Mesodermal cell (in vitro differentiated cells): ENCODE measurements around the gene RAP2B.

ENCODE experiments used
- H3K27ac ChIP-seq: 2 replicates; pipeline ENCODE4 v1.7.0; 2013; ENCODE audit warnings: mild to moderate bottlenecking, low read depth, low read length, moderate library complexity; ENCODE audit not compliant: severe bottlenecking
- H3K36me3 ChIP-seq: 2 replicates; pipeline ENCODE4 v1.7.1; 2013; ENCODE audit warnings: mild to moderate bottlenecking, low read length, moderate library complexity; ENCODE audit not compliant: control insufficient read depth, insufficient read depth
- H3K4me1 ChIP-seq: one replicate; pipeline ENCODE4 v1.7.1; 2013; ENCODE audit warnings: mild to moderate bottlenecking, low read length; ENCODE audit not compliant: insufficient read depth, control insufficient read depth, poor library complexity, severe bottlenecking
- H3K4me3 ChIP-seq: 2 replicates; pipeline ENCODE4 v1.7.0; 2013; ENCODE audit warnings: low read length, control low read depth, mild to moderate bottlenecking; ENCODE audit not compliant: insufficient read depth, poor library complexity, severe bottlenecking; ENCODE audit errors: extremely low read depth
- H3K9me3 ChIP-seq: 2 replicates; pipeline ENCODE4 v1.7.1; 2013; ENCODE audit warnings: mild to moderate bottlenecking, low read length, moderate library complexity; ENCODE audit not compliant: control insufficient read depth
- WGBS, 2 experiments: methylation state at CpG; one replicate each; pipeline ENCODE4 v1.1.5; 2013; ENCODE audit warnings: missing lambda C conversion rate in 2 of 2; ENCODE audit not compliant: insufficient coverage in 2 of 2; 5-methylcytosine and 5-hydroxymethylcytosine counted together

The RAP2B gene

DNA sequence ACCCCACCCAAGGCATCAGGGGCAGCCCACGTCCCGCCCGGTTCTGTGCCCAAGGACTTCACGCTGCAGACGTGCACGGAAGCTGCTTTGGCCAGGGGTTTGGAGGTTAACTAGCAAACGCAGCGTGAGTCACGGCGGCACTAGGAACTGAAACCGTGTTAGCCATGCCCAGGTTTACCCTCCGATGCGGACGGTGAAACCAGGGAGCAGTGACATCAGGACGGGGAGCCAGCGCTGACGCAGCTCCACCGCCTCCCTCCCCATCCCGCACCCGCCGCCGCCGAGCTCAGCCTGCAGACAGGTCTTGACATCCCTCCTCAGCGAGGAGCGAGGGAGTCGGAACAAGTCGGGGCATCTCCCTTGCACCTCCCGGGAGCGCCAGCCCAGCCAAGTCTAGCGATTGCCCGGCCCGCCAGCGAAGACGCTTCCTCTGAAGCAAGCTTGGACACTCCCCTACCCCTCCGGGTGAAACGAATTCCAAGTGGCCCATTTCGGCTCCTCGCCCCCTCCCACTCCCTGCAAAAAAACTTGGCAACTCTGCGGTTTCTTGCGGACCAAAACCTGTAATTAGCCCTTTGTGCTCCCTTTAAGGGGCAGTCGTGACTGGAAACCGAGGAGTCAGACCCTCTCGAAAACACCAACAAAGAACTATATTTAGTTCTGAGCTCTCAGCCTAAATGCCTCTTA lies 1.4 kb upstream of the RAP2B start:
- H3K4me1 ChIP-seq = peaks cover 3% of the 10 kb centered on the region
- peak overlapping the region; percentile 97 for H3K27ac ChIP-seq
- peaks cover 10% of the 10 kb centered on the region for H3K36me3 ChIP-seq
- H3K4me3 ChIP-seq = peak overlapping the region; percentile 98
- WGBS, 2 experiments = 0% methylated on average over 35 to 38 of the region's 43 CpGs
- no peaks in the 10 kb centered on the region for H3K9me3 ChIP-seq

DNA sequence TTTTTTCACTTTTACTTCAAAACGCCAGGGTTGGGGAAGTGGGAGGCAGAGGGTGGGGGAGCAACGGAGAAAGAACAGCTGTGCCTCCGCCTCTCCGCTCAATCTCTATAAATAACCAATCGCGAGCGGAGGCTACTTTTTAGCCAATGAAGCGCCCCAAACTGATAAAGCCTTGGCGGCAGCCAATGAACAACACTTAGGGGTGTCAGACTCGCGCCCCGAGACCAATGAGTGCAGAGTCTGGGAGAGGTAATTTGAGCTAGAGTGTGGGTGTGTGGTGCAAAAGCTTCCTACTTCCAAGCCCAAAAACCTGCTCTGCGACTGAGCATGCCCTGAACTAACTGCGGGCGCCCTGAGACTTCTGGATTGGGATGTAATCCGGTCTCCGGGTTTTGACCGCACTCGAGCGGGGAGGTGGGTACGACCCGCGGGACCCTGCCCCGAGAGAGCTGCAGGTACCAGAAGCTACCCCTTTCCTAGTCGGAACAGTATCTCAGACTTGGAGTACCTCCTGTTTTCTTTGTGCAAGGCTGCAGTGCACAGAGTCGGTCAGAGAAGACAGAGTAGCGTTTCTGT lies 800 bp upstream of the RAP2B start:
- peak overlapping the region; percentile 97 for H3K27ac ChIP-seq
- H3K4me3 ChIP-seq = peak overlapping the region; percentile 98
- H3K4me1 ChIP-seq = peaks cover 9% of the 10 kb centered on the region
- 0% methylated on average over 12 to 18 of the region's 27 CpGs for WGBS, 2 experiments
- H3K9me3 ChIP-seq = no peaks in the 10 kb centered on the region
- peaks cover 14% of the 10 kb centered on the region for H3K36me3 ChIP-seq

DNA sequence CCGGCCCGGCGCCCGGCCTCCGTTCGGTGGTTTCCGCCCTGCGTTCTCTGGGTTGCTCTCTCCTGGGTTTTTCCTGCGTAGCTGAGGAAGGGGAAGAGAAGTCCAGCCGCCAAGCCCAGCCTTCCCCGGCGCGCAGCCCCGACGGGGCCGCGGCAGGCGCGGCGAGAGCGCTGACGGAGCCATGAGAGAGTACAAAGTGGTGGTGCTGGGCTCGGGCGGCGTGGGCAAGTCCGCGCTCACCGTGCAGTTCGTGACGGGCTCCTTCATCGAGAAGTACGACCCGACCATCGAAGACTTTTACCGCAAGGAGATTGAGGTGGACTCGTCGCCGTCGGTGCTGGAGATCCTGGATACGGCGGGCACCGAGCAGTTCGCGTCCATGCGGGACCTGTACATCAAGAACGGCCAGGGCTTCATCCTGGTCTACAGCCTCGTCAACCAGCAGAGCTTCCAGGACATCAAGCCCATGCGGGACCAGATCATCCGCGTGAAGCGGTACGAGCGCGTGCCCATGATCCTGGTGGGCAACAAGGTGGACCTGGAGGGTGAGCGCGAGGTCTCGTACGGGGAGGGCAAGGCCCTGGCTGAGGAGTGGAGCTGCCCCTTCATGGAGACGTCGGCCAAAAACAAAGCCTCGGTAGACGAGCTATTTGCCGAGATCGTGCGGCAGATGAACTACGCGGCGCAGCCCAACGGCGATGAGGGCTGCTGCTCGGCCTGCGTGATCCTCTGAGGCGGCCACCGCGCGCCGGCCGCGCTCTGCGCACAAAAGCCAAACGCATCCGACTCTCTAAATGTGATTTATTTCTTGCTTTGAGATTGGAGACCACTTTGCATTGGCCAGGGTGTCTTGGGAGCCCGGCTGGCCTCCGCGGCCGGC lies 727 bp downstream of the RAP2B start:
- Histone ChIP-seq H3K9me3 (no peaks in the 10 kb centered on the region), H3K4me3 (peak overlapping the region; percentile 98), H3K27ac (peak overlapping the region; percentile 72), H3K36me3 (peaks cover 26% of the 10 kb centered on the region), H3K4me1 (peaks cover 22% of the 10 kb centered on the region)
- WGBS, 2 experiments = 0% methylated on average over 67 to 72 of the region's 86 CpGs

GRCh38 chr3:153163393-153163724 lies 1.3 kb downstream of the RAP2B start:
- Histone ChIP-seq H3K4me3 (peak overlapping the region; percentile 98), H3K36me3 (peaks cover 26% of the 10 kb centered on the region), H3K27ac (no peak overlapping the region), H3K4me1 (peaks cover 27% of the 10 kb centered on the region), H3K9me3 (no peaks in the 10 kb centered on the region)
- WGBS, 2 experiments = 0 to 3% methylated on average over 6 to 7 of the region's 9 CpGs

GRCh38 chr3:153163756-153164550 lies 1.9 kb downstream of the RAP2B start:
- no peaks in the 10 kb centered on the region for H3K9me3 ChIP-seq
- peaks cover 26% of the 10 kb centered on the region for H3K36me3 ChIP-seq
- peak overlapping the region; percentile 98 for H3K4me3 ChIP-seq
- 0% methylated on average over 1 to 2 of the region's 5 CpGs for WGBS, 2 experiments
- H3K4me1 ChIP-seq = peaks cover 27% of the 10 kb centered on the region
- H3K27ac ChIP-seq = no peak overlapping the region

DNA sequence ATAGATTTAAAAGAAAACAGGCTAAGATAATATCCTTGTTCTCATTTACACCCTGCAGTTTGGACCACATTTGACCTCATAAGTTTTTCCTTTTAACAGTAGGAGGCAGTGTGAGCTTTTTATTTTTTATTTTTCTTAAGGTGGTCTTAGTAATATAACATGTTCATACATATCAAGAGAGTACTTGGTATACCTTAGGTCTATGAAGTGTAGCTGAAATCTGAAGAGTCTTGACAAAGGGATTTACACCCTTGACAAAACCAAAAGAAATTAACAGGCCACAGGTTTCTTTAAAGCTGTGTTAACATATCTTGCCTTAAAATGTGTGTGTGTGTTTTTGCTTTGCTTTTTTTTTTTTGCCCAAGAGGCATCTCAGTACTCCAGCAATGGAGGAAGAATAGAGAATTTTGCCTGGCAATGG lies 3.2 kb downstream of the RAP2B start:
- H3K27ac ChIP-seq = no peak overlapping the region
- H3K9me3 ChIP-seq = no peaks in the 10 kb centered on the region
- H3K4me1 ChIP-seq = peaks cover 24% of the 10 kb centered on the region
- H3K36me3 ChIP-seq = peaks cover 26% of the 10 kb centered on the region
- H3K4me3 ChIP-seq = peak overlapping the region; percentile 98

DNA sequence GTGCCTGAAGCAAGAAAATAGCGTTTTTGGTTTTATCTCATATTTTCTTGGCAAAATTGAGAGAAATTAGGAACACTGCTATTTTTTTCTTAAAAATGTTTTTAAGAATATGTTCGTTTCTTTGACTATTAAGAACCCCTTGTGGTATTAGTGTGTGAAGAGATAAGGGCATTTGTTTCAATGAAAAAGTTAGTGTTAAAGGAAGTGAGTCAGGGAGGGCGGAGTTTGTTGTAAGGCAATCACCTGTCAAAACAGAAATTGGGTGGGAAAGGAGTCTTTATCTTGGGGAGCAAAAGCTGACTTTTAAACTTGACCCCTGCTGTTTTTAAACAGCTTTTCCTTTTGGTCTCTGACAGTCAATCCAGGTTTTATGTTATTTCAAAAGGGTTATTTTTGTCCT lies 4.2 kb downstream of the RAP2B start:
- H3K27ac ChIP-seq = no peak overlapping the region
- WGBS, 2 experiments = 54 to 69% methylated on average over 3 of the region's 3 CpGs
- H3K4me1 ChIP-seq = peaks cover 24% of the 10 kb centered on the region
- H3K36me3 ChIP-seq = peaks cover 26% of the 10 kb centered on the region
- peak overlapping the region; percentile 98 for H3K4me3 ChIP-seq
- no peaks in the 10 kb centered on the region for H3K9me3 ChIP-seq

GRCh38 chr3:153166796-153167195 lies 4.8 kb downstream of the RAP2B start:
- H3K4me3 ChIP-seq = peak overlapping the region; percentile 98
- WGBS, 2 experiments = 88% methylated on average over 1 of the region's 2 CpGs; no CpG with 5 or more reads in 1 of the 2 experiments
- H3K9me3 ChIP-seq = no peaks in the 10 kb centered on the region
- H3K4me1 ChIP-seq = peaks cover 24% of the 10 kb centered on the region
- peaks cover 26% of the 10 kb centered on the region for H3K36me3 ChIP-seq
- no peak overlapping the region for H3K27ac ChIP-seq

- peaks cover 21% of the 10 kb centered on the region for H3K36me3 ChIP-seq
- H3K4me3 ChIP-seq = no peak overlapping the region
- H3K9me3 ChIP-seq = no peaks in the 10 kb centered on the region
- H3K4me1 ChIP-seq = peaks cover 24% of the 10 kb centered on the region
- 100% methylated on average over 1 of the region's 2 CpGs; no CpG with 5 or more reads in 1 of the 2 experiments for WGBS, 2 experiments
- no peak overlapping the region for H3K27ac ChIP-seq
Measured at GRCh38 chr3:153169793-153170383, 7.9 kb downstream of the RAP2B start.

DNA sequence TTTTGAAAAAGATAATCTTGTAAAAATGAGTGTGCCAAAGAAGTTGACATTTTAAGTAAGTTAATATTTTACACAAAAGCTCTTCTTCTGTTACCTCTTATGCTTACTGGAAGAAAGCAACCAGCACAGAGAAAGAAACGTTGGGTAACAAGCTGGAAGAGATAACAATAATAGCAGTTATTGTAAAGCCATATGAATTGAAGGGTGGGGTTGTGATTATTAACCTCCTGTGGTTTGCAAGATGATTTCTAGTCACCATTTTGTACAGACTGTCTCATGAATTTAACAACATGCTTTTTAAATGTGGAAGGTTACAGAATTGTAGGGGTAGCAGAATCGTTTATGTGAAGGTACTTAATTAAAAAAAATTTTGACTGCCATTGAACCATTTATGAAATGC lies 9.2 kb downstream of the RAP2B start:
- Histone ChIP-seq H3K4me1 (peaks cover 18% of the 10 kb centered on the region), H3K4me3 (no peak overlapping the region), H3K27ac (no peak overlapping the region), H3K9me3 (peaks cover 8% of the 10 kb centered on the region), H3K36me3 (peaks cover 18% of the 10 kb centered on the region)
- no CpG with 5 or more reads among the region's 2 CpGs for WGBS, 2 experiments
